GM18873 (cell line): Measurements from ENCODE around the gene SDS.

Experiments
- ATAC-seq: cut with Tn5 transposase; IDR thresholded peaks from one replicate; pipeline ENCODE4 v1.9.1; 2021; ENCODE audit warnings: mild to moderate bottlenecking, moderate library complexity, moderate number of reproducible peaks; ENCODE audit not compliant: unreplicated experiment, low FRiP score

SDS gene

GRCh38 chr12:113400362-113400761 is 3.3 kb downstream of the SDS start:
- no peak for ATAC-seq

GRCh38 chr12:113399490-113399889 is 4.2 kb downstream of the SDS start:
- ATAC-seq, result no peak

GRCh38 chr12:113398346-113399290 is 5.1 kb downstream of the SDS start:
- no peak for ATAC-seq

GRCh38 chr12:113397497-113398197 is 6.0 kb downstream of the SDS start:
- ATAC-seq, result no peak

- ATAC-seq, result no peak
Measured at GRCh38 chr12:113396828-113397496, 6.7 kb downstream of the SDS start.

GRCh38 chr12:113396200-113396599 is 7.5 kb downstream of the SDS start:
- no peak for ATAC-seq

GRCh38 chr12:113395119-113395518 is 8.6 kb downstream of the SDS start:
- ATAC-seq, result no peak

GRCh38 chr12:113393749-113394148 is 9.9 kb downstream of the SDS start:
- no peak for ATAC-seq

- no peak for ATAC-seq
Measured at GRCh38 chr12:113392988-113393579, 10.6 kb downstream of the SDS start.

GRCh38 chr12:113392520-113392919 is 11.2 kb downstream of the SDS start:
- no peak for ATAC-seq

- ATAC-seq, result no peak
Measured at GRCh38 chr12:113391650-113392337, 11.9 kb downstream of the SDS start.

GRCh38 chr12:113391145-113391544 is 12.5 kb downstream of the SDS start:
- no peak for ATAC-seq

GRCh38 chr12:113390064-113391043 is 13.3 kb downstream of the SDS start:
- no peak for ATAC-seq

- ATAC-seq, result no peak
Measured at GRCh38 chr12:113388351-113388750, 15.3 kb downstream of the SDS start.

- no peak for ATAC-seq
Measured at GRCh38 chr12:113387631-113388030, 16.1 kb downstream of the SDS start.

GRCh38 chr12:113386866-113387566 is 16.7 kb downstream of the SDS start:
- no peak for ATAC-seq

GRCh38 chr12:113385282-113385882 is 18.3 kb downstream of the SDS start:
- no peak for ATAC-seq

- no peak for ATAC-seq
Measured at GRCh38 chr12:113384778-113385177, 18.9 kb downstream of the SDS start.
